GM12874 (cell line): ENCODE measurements around the gene GPR153.

Experiments used
- CTCF ChIP-seq: IDR thresholded peaks from 2 replicates; pipeline ENCODE4 v1.5.1; 2011; ENCODE audit warnings: low read depth, mild to moderate bottlenecking, control low read depth, low read length, moderate library complexity; ENCODE audit not compliant: insufficient read depth

The GPR153 gene

GRCh38 chr1:6251681-6252373 is 9.1 kb downstream of the GPR153 start:
- TF ChIP-seq CTCF, result no peak

GRCh38 chr1:6251233-6251632 is 9.7 kb downstream of the GPR153 start:
- TF ChIP-seq CTCF, result no peak

- TF ChIP-seq CTCF, result no peak
Observed at GRCh38 chr1:6249739-6250689, 10.9 kb downstream of the GPR153 start.

- TF ChIP-seq CTCF, result no peak
Observed at GRCh38 chr1:6248932-6249738, 11.8 kb downstream of the GPR153 start.

- TF ChIP-seq CTCF, result no peak
Observed at GRCh38 chr1:6248161-6248776, 12.6 kb downstream of the GPR153 start.

GRCh38 chr1:6247651-6248050 is 13.2 kb downstream of the GPR153 start:
- no peak for TF ChIP-seq CTCF
